Keratinocyte (primary cell): ENCODE results near the gene UTP4.

Experiments used
- EZH2 ChIP-seq: IDR thresholded peaks from one replicate; pipeline ENCODE4 v1.6.1; 2012; ENCODE audit warnings: inconsistent platforms, mild to moderate bottlenecking, low read length, moderate library complexity
- TF ChIP-seq, protein P1 (sequence below), 3 experiments: IDR thresholded peaks in 1 of 3; conservative IDR thresholded peaks in 1 of 3; optimal IDR thresholded peaks in 1 of 3; 2 replicates in 2 of 3; 3 replicates in 1 of 3; pipeline versions ENCODE3 to v1.5.1; 2011; ENCODE audit warnings: low read length in 3 of 3, mild to moderate bottlenecking in 3 of 3, moderate library complexity in 2 of 3, control low read depth in 1 of 3, inconsistent platforms in 1 of 3; ENCODE audit not compliant: insufficient read depth in 2 of 3; ENCODE audit errors: extremely low read depth in 1 of 3

DNA sequence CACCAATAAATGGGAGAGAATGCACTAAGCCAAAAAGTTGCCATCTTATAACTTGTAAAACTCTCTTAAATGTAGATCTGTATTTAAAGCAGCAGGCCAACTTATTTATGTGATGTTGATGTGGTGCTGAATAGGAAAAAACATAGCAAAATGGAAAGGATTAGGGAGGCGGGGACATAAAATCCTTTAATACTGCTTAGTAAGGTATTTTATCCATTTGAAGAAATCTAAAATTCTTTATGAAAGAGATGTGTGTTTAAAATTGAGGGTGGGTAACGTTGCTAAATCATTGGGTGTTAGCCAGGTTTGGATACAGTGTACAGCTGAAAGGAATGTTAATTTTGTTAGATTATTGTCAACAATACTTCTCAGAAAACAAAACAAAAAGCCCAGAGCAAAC is 68.8 kb downstream of the UTP4 start:
- TF ChIP-seq, protein P1, sequence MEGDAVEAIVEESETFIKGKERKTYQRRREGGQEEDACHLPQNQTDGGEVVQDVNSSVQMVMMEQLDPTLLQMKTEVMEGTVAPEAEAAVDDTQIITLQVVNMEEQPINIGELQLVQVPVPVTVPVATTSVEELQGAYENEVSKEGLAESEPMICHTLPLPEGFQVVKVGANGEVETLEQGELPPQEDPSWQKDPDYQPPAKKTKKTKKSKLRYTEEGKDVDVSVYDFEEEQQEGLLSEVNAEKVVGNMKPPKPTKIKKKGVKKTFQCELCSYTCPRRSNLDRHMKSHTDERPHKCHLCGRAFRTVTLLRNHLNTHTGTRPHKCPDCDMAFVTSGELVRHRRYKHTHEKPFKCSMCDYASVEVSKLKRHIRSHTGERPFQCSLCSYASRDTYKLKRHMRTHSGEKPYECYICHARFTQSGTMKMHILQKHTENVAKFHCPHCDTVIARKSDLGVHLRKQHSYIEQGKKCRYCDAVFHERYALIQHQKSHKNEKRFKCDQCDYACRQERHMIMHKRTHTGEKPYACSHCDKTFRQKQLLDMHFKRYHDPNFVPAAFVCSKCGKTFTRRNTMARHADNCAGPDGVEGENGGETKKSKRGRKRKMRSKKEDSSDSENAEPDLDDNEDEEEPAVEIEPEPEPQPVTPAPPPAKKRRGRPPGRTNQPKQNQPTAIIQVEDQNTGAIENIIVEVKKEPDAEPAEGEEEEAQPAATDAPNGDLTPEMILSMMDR (optimal IDR thresholded peaks at IDR 0.05 in 1 of 3, IDR thresholded peaks at IDR 0.05 in 1 of 3, conservative IDR thresholded peaks at IDR 0.05 in 1 of 3; ENCODE audit: extremely low read depth in 1 of 3, insufficient read depth in 2 of 3, low read length in 3 of 3) = no peak
- no peak for TF ChIP-seq EZH2
